HEK293 (cell line): Measurements from ENCODE around the gene SGIP1.

Experiments
- CTCF ChIA-PET: fragments of 350-600 bp; formaldehyde crosslinking; extraction: SDS; loops from one replicate; lab custom pipeline; 2021; ENCODE audit warnings: antibody characterized with exemption; lab: Yijun Ruan, JAX
- POLR2A ChIA-PET: fragments of 300-600 bp; formaldehyde crosslinking; extraction: SDS; loops from one replicate; lab custom pipeline; 2020; ENCODE audit warnings: antibody characterized with exemption, inconsistent platforms; lab: Yijun Ruan, JAX
- H3K27ac ChIP-seq: fragments of 200-500 bp; sonication (Bioruptor generic); 2 replicates; pipeline ENCODE4 v1.5.1; 2014; ENCODE audit warnings: low read depth, low read length, control low read depth, inconsistent platforms; ENCODE audit errors: extremely low read depth
- H3K36me3 ChIP-seq, 2 experiments: fragments of 200-500 bp in 1 of 2; sonication (Bioruptor generic) in 1 of 2; 1 replicate in 1 of 2; 2 replicates in 1 of 2; pipeline ENCODE4 v1.5.1; 2014 to 2017; ENCODE audit warnings: inconsistent platforms in 2 of 2, low read length in 2 of 2; ENCODE audit not compliant: control insufficient read depth in 2 of 2, insufficient read depth in 1 of 2
- H3K4me1 ChIP-seq: fragments of 200-500 bp; sonication (Bioruptor generic); 2 replicates; pipeline ENCODE4 v1.5.1; 2014; ENCODE audit warnings: mild to moderate bottlenecking, low read length, inconsistent platforms; ENCODE audit not compliant: control insufficient read depth, insufficient read depth
- H3K4me3 ChIP-seq: 2 replicates; pipeline ENCODE4 v1.5.1; 2011; ENCODE audit warnings: low read depth, mild to moderate bottlenecking, control low read depth, low read length, moderate library complexity
- H3K9me3 ChIP-seq: fragments of 200-500 bp; sonication (Bioruptor generic); 2 replicates; pipeline ENCODE4 v1.5.1; 2014; ENCODE audit warnings: low read depth, low read length, inconsistent platforms; ENCODE audit not compliant: control insufficient read depth, insufficient read depth
- MEIS1 ChIP-seq: sonication (generic); formaldehyde crosslinking; IDR thresholded peaks from 2 replicates; pipeline ENCODE4 v1.8.1; 2022; ENCODE audit warnings: missing genetic modification reagents, mild to moderate bottlenecking, borderline replicate concordance
- OVOL3 ChIP-seq: fragments of 450-650 bp; formaldehyde crosslinking; IDR thresholded peaks from 2 replicates; pipeline ENCODE4 v1.5.1; 2016; ENCODE audit warnings: missing biosample characterization, missing genetic modification characterization
- SCRT2 ChIP-seq: fragments of 450-650 bp; formaldehyde crosslinking; IDR thresholded peaks from 2 replicates; pipeline ENCODE4 v1.5.1; 2016; ENCODE audit warnings: missing biosample characterization, missing genetic modification characterization
- SETDB1 ChIP-seq: IDR thresholded peaks from one replicate; pipeline ENCODE4 v1.6.1; 2017; ENCODE audit warnings: mild to moderate bottlenecking, low read length, moderate library complexity, mixed read lengths; ENCODE audit not compliant: insufficient read length
- WT1 ChIP-seq: fragments of 450-650 bp; formaldehyde crosslinking; IDR thresholded peaks from 2 replicates; pipeline ENCODE4 v1.5.1; 2016; ENCODE audit warnings: missing biosample characterization, missing genetic modification characterization
- ZNF121 ChIP-seq: fragments of 450-650 bp; formaldehyde crosslinking; IDR thresholded peaks from 2 replicates; pipeline ENCODE4 v1.5.1; 2016; ENCODE audit warnings: missing biosample characterization, missing genetic modification characterization
- ZNF16 ChIP-seq: fragments of 450-650 bp; formaldehyde crosslinking; IDR thresholded peaks from 2 replicates; pipeline ENCODE4 v1.5.1; 2016; ENCODE audit warnings: low read depth, missing biosample characterization, missing genetic modification characterization
- ZNF175 ChIP-seq: fragments of 450-650 bp; formaldehyde crosslinking; IDR thresholded peaks from 2 replicates; pipeline ENCODE4 v1.5.1; 2016; ENCODE audit warnings: missing biosample characterization, missing genetic modification characterization
- ZNF184 ChIP-seq: fragments of 450-650 bp; IDR thresholded peaks from 2 replicates; pipeline ENCODE4 v1.5.1; 2018; ENCODE audit warnings: missing biosample characterization, mild to moderate bottlenecking, missing genetic modification characterization
- ZNF302 ChIP-seq: fragments of 450-650 bp; formaldehyde crosslinking; IDR thresholded peaks from 2 replicates; pipeline ENCODE4 v1.5.1; 2016; ENCODE audit warnings: missing biosample characterization, missing genetic modification characterization, low read depth
- ZNF311 ChIP-seq: fragments of 450-650 bp; formaldehyde crosslinking; IDR thresholded peaks from 2 replicates; pipeline ENCODE4 v1.5.1; 2017; ENCODE audit warnings: missing biosample characterization, missing genetic modification characterization, borderline replicate concordance
- ZNF37A ChIP-seq: fragments of 450-650 bp; IDR thresholded peaks from 2 replicates; pipeline ENCODE4 v1.5.1; 2018; ENCODE audit warnings: missing biosample characterization, missing genetic modification characterization
- ZNF530 ChIP-seq: fragments of 450-650 bp; formaldehyde crosslinking; IDR thresholded peaks from 2 replicates; pipeline ENCODE4 v1.5.1; 2016; ENCODE audit warnings: low read depth, missing biosample characterization, missing genetic modification characterization
- ZNF610 ChIP-seq: fragments of 450-650 bp; formaldehyde crosslinking; IDR thresholded peaks from 2 replicates; pipeline ENCODE4 v1.5.1; 2016; ENCODE audit warnings: missing biosample characterization, missing genetic modification characterization, borderline replicate concordance
- ZNF707 ChIP-seq: fragments of 450-650 bp; formaldehyde crosslinking; IDR thresholded peaks from 2 replicates; pipeline ENCODE4 v1.5.1; 2016; ENCODE audit warnings: missing biosample characterization, missing genetic modification characterization
- ZNF768 ChIP-seq: fragments of 450-650 bp; formaldehyde crosslinking; IDR thresholded peaks from 2 replicates; pipeline ENCODE4 v1.5.1; 2018; ENCODE audit warnings: missing biosample characterization, mild to moderate bottlenecking, missing genetic modification characterization
- TF ChIP-seq, protein P1 (sequence below): fragments of 450-650 bp; formaldehyde crosslinking; IDR thresholded peaks from 2 replicates; pipeline ENCODE4 v1.5.1; 2016; ENCODE audit warnings: missing biosample characterization, missing genetic modification characterization
- TF ChIP-seq, protein P2 (sequence below): fragments of 450-650 bp; formaldehyde crosslinking; IDR thresholded peaks from 2 replicates; pipeline ENCODE4 v1.5.1; 2016; ENCODE audit warnings: missing biosample characterization, missing genetic modification characterization
- TF ChIP-seq, protein P3 (sequence below): fragments of 450-650 bp; formaldehyde crosslinking; IDR thresholded peaks from 2 replicates; pipeline ENCODE4 v1.5.1; 2016; ENCODE audit warnings: missing biosample characterization, missing genetic modification characterization
- TF ChIP-seq, protein P4 (sequence below): fragments of 450-650 bp; formaldehyde crosslinking; IDR thresholded peaks from 2 replicates; pipeline ENCODE4 v1.5.1; 2017; ENCODE audit warnings: missing biosample characterization, missing genetic modification characterization
- TF ChIP-seq, protein P5 (sequence below): fragments of 450-650 bp; formaldehyde crosslinking; IDR thresholded peaks from 2 replicates; pipeline ENCODE4 v1.5.1; 2016; ENCODE audit warnings: missing biosample characterization, missing genetic modification characterization, low read depth

The SGIP1 gene

DNA sequence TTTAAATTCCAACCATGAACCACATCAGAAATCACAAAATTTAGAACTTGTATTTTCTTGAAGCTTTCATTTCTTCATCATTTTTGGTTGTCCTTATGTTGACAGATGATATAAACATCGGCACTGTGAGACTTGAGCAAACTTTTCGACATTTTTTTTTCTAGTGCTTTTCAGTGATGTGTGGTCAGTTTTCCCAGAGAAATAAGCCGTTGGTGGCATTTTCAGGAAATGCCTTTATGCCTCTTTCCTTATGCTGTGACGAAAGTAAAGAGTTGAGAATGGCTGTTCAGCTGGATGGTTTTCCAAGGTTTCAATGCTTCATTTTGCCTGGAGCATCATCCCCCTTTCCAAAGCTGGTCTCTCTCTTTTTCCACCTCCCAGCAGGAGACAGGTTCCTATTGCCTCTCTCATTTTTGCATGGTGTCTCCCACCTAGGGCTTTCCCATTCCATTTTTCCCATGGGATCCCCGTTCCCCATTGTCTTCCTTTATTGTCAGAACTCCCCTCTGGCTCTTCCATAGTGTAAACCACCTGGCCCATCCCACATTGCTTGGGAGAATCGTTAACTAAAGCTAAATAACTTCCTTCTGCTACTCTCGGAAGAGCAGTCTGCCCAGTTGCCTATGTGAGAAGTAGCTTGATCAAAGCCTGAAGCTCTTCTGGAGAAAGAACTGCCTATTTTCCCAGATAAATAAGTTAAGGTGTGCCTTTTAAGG lies 156.9 kb downstream of the SGIP1 start (continued):
- TF ChIP-seq, protein P1, sequence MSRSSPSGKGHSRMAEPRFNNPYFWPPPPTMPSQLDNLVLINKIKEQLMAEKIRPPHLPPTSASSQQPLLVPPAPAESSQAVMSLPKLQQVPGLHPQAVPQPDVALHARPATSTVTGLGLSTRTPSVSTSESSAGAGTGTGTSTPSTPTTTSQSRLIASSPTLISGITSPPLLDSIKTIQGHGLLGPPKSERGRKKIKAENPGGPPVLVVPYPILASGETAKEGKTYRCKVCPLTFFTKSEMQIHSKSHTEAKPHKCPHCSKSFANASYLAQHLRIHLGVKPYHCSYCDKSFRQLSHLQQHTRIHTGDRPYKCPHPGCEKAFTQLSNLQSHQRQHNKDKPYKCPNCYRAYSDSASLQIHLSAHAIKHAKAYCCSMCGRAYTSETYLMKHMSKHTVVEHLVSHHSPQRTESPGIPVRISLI (tag by site-specific recombination): no peak
- TF ChIP-seq ZNF16 (tag by site-specific recombination) (no peak), OVOL3 (no peak), ZNF530 (no peak), ZNF610 (no peak), ZNF184 (tag by site-specific recombination) (no peak), ZNF768 (tag by site-specific recombination) (no peak), ZNF121 (tag by site-specific recombination) (no peak), WT1 (tag by site-specific recombination) (no peak)
- TF ChIP-seq, protein P2, sequence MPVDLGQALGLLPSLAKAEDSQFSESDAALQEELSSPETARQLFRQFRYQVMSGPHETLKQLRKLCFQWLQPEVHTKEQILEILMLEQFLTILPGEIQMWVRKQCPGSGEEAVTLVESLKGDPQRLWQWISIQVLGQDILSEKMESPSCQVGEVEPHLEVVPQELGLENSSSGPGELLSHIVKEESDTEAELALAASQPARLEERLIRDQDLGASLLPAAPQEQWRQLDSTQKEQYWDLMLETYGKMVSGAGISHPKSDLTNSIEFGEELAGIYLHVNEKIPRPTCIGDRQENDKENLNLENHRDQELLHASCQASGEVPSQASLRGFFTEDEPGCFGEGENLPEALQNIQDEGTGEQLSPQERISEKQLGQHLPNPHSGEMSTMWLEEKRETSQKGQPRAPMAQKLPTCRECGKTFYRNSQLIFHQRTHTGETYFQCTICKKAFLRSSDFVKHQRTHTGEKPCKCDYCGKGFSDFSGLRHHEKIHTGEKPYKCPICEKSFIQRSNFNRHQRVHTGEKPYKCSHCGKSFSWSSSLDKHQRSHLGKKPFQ (tag by site-specific recombination): no peak

DNA sequence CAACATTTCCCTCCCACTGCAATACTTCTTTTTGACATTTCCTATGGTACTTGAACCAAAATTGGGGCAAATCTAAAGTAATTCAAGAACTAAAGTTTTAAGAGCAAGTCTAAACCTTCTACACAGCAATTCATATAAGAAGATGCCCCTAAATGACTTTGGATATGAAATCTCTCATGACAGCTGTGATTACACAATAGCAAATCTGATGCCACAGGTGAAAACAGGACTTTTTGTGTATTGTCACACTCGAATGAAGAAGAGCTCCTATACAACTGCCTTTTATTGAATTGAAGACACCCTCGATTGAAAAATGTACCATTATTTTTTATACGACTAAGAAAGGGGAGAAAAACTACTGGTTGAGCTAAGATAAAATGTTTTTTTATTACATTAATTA lies 158.7 kb downstream of the SGIP1 start:
- Histone ChIP-seq H3K9me3 (no peaks in the 10 kb centered on the region), H3K4me3 (no peak overlapping the region), H3K27ac (no peak overlapping the region), H3K36me3 (no peaks in the 10 kb centered on the region), H3K4me1 (no peaks in the 10 kb centered on the region)
- CTCF ChIA-PET: interaction anchor here (0.5 to 1.2 kb wide), 3 partner anchors 56 to 246 kb away, joined by 3 to 4 read pairs (median 3); no protein-coding TSS in a partner anchor
- POLR2A ChIA-PET: no interaction called here
- TF ChIP-seq WT1 (tag by site-specific recombination) (no peak), MEIS1 (CRISPR knock-in tag) (no peak), ZNF707 (tag by site-specific recombination) (no peak), SCRT2 (tag by site-specific recombination) (no peak), SETDB1 (no peak), ZNF175 (no peak), ZNF311 (tag by site-specific recombination) (no peak), ZNF37A (tag by site-specific recombination) (no peak), ZNF302 (no peak)
- TF ChIP-seq, protein P3, sequence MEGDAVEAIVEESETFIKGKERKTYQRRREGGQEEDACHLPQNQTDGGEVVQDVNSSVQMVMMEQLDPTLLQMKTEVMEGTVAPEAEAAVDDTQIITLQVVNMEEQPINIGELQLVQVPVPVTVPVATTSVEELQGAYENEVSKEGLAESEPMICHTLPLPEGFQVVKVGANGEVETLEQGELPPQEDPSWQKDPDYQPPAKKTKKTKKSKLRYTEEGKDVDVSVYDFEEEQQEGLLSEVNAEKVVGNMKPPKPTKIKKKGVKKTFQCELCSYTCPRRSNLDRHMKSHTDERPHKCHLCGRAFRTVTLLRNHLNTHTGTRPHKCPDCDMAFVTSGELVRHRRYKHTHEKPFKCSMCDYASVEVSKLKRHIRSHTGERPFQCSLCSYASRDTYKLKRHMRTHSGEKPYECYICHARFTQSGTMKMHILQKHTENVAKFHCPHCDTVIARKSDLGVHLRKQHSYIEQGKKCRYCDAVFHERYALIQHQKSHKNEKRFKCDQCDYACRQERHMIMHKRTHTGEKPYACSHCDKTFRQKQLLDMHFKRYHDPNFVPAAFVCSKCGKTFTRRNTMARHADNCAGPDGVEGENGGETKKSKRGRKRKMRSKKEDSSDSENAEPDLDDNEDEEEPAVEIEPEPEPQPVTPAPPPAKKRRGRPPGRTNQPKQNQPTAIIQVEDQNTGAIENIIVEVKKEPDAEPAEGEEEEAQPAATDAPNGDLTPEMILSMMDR (tag by site-specific recombination): no peak
- TF ChIP-seq, protein P4, sequence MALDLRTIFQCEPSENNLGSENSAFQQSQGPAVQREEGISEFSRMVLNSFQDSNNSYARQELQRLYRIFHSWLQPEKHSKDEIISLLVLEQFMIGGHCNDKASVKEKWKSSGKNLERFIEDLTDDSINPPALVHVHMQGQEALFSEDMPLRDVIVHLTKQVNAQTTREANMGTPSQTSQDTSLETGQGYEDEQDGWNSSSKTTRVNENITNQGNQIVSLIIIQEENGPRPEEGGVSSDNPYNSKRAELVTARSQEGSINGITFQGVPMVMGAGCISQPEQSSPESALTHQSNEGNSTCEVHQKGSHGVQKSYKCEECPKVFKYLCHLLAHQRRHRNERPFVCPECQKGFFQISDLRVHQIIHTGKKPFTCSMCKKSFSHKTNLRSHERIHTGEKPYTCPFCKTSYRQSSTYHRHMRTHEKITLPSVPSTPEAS (tag by site-specific recombination): no peak
- TF ChIP-seq, protein P5, sequence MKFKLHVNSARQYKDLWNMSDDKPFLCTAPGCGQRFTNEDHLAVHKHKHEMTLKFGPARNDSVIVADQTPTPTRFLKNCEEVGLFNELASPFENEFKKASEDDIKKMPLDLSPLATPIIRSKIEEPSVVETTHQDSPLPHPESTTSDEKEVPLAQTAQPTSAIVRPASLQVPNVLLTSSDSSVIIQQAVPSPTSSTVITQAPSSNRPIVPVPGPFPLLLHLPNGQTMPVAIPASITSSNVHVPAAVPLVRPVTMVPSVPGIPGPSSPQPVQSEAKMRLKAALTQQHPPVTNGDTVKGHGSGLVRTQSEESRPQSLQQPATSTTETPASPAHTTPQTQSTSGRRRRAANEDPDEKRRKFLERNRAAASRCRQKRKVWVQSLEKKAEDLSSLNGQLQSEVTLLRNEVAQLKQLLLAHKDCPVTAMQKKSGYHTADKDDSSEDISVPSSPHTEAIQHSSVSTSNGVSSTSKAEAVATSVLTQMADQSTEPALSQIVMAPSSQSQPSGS (tag by site-specific recombination): no peak
